PFSK-1 (cell line): ENCODE data around the gene CFAP73.

Experiments used
- FOXP2 ChIP-seq: optimal IDR thresholded peaks from 2 replicates; pipeline ENCODE3; 2011; ENCODE audit warnings: borderline replicate concordance, control low read depth, inconsistent platforms; ENCODE audit not compliant: insufficient read depth; ENCODE audit errors: extremely low read length, extremely low read depth
- POLR2AphosphoS5 ChIP-seq: IDR thresholded peaks from 2 replicates; pipeline ENCODE4 v1.6.1; 2012; ENCODE audit warnings: low read depth, mild to moderate bottlenecking, control low read depth, low read length, moderate library complexity
- SIN3A ChIP-seq: IDR thresholded peaks from 2 replicates; pipeline ENCODE4 v1.6.1; 2012; ENCODE audit warnings: mild to moderate bottlenecking, low read length, moderate library complexity, borderline replicate concordance; ENCODE audit not compliant: insufficient read depth
- TAF1 ChIP-seq: IDR thresholded peaks from 2 replicates; pipeline ENCODE4 v1.6.1; 2012; ENCODE audit warnings: low read length, control low read depth, borderline replicate concordance; ENCODE audit not compliant: insufficient read depth
- TF ChIP-seq, protein P1 (sequence below), 2 experiments: IDR thresholded peaks; 2 replicates each; pipeline versions ENCODE4 v1.6.1 to v1.8.0; 2011 to 2012; ENCODE audit warnings: low read depth in 2 of 2, low read length in 2 of 2, control low read depth in 1 of 2, inconsistent platforms in 1 of 2, mild to moderate bottlenecking in 1 of 2, moderate library complexity in 1 of 2; ENCODE audit not compliant: insufficient read depth in 1 of 2

DNA sequence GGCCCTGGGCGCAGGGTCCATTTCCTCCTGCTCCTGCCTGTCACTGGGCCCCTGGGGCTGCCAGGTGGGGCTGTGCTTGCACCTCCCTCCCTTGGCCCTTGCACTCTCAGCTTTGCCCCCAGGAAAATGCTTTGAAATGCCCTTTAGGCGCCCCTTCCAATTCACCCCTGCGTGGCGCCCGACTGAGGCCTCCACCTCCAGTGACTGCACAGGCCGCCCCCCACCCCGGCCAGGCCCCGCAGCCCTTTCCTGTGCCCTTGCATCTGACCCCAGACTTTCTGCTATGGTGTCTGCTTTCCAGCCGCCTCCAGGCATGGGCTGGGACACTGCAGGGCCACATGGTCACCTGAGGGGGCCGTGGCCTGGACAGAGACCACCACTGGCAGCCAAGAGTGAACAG is 18.3 kb downstream of the CFAP73 start:
- TF ChIP-seq TAF1 (no peak), POLR2AphosphoS5 (no peak), FOXP2 (no peak), SIN3A (no peak)
- TF ChIP-seq, protein P1, sequence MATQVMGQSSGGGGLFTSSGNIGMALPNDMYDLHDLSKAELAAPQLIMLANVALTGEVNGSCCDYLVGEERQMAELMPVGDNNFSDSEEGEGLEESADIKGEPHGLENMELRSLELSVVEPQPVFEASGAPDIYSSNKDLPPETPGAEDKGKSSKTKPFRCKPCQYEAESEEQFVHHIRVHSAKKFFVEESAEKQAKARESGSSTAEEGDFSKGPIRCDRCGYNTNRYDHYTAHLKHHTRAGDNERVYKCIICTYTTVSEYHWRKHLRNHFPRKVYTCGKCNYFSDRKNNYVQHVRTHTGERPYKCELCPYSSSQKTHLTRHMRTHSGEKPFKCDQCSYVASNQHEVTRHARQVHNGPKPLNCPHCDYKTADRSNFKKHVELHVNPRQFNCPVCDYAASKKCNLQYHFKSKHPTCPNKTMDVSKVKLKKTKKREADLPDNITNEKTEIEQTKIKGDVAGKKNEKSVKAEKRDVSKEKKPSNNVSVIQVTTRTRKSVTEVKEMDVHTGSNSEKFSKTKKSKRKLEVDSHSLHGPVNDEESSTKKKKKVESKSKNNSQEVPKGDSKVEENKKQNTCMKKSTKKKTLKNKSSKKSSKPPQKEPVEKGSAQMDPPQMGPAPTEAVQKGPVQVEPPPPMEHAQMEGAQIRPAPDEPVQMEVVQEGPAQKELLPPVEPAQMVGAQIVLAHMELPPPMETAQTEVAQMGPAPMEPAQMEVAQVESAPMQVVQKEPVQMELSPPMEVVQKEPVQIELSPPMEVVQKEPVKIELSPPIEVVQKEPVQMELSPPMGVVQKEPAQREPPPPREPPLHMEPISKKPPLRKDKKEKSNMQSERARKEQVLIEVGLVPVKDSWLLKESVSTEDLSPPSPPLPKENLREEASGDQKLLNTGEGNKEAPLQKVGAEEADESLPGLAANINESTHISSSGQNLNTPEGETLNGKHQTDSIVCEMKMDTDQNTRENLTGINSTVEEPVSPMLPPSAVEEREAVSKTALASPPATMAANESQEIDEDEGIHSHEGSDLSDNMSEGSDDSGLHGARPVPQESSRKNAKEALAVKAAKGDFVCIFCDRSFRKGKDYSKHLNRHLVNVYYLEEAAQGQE (IDR thresholded peaks at IDR 0.05; ENCODE audit: insufficient read depth in 1 of 2, low read depth in 2 of 2, low read length in 2 of 2): no peak
